GM21786 (cell line): ENCODE results near the gene TMEM150B.

Experiments
- ATAC-seq: cut with Tn5 transposase; IDR thresholded peaks from one replicate; pipeline ENCODE4 v1.9.1; 2021; ENCODE audit not compliant: unreplicated experiment

The TMEM150B gene

DNA sequence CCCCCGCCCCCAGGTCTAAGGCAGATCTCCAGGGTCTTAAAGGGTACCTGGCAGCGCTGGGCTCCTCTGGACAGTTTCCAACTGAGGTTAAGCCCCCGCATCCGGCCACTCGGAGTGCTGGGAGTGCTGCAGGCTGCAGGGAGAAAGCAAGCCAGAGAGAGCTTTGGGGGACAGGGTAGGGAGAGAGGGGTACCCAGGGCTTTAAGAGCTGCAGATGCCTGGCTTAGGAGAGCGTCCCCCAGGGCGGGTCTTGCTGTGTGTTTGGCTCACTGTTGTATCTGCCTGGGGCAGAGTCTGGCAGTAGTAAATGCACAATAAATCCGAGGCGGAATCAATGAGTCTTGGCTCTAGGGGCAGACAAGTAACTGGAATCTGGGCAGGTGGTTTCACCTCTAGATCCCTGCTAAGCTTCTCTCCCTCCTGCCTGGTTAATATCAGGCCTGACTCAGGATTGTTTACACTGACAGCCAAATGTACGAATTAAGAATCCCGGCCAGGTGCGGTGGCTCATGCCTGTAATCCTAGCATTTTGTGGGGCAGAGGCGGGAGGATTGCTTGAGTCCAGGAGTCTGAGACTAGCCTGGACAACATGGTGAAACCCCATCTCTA is 30.2 kb upstream of the TMEM150B start:
- no peak for ATAC-seq

DNA sequence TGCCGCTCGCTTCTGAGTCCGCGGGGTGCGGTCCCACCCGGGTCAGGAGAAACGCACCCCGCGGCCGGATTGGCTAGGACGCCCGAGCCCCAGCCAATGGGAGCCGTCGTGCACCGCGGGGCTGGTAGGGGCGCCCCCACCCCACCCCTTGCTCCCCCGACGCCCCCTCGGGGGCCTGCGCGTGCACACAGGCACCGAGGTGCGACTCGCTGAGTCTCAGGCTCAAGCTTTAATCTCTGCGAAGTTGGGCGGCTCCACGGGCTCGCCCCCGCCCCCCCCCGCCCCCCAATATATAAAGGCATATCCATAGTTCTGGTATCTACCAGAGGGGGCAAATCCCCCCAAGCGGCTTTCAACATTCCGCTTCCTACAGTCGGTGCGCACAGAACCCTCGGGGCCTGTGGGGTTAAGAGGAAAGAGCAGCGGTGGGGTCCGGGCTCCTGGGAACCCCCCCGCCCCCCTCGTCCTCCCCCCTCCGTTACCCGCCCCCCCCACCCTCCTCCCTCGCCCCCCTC is 29.6 kb upstream of the TMEM150B start, which contains the start of gene COX6B2:
Gene COX6B2, minus strand, starts transcription at position 22 of the 515 bp plus-strand sequence. CDS start 198 bp downstream, outside the sequence.
- no peak for ATAC-seq

DNA sequence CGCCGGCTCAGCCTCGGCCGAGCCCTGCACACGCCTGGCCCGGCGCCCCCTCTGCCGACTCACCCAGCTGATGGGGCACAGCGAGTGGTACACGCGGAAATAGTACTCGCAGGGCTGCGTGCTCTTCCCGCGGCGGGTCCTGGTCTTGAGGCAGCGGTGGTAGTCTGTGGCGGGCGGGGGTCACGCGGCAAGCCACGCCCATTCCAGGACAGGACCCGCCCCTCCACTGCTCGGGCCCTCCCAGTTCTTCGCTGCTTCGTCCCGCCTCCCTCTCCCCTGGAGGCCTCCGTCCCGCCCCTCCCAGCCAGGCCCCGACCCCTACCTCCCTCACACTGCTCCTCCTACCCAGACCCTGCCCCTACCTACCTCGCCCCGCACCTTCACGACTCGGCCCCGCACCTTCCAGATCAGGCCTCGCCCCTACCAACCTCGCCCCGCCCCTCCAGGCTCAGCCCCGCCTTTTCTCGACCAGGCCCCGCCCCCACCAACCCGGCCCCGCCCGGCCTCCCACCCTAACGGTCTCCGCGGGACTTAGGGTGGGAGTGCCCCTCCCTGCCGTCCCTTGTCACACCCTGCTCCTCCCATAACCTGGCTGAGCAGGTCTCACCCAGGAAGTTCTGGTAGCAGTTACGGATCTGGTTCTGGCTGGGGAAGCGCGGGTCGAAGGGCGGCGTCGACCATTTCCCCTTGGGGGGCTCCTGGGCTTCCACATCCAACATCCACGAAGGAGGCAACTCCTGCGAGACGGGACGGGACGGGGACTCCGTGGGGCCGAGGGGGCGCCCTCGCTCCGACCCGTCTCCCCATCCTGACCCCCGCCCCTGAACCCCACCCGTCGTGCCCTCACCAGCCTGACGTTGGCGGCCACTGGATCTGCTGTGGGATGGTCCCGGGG is 28.9 kb upstream of the TMEM150B start:
- no peak for ATAC-seq

DNA sequence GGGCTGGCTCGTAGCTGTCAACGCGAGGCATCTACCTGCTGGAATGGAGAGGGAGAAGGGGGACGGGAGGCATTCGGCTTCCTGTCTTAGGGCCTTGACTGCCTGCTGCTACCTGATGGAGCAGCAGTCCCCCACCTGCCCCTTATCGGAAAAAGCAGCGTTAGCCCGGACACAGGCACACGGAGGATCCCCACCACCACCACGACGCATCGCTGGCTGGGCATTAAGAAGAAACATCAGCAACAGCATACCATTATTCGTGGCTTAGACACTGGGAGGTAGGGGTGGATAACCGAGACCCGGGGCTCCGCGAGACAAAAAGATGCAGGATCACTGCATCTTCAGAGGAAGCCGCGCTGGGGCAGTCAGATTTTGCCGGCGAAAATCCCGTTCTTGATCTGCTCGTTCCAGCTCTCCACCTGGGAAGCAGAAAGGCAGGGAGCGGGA is 28.2 kb upstream of the TMEM150B start:
- ATAC-seq = no peak

DNA sequence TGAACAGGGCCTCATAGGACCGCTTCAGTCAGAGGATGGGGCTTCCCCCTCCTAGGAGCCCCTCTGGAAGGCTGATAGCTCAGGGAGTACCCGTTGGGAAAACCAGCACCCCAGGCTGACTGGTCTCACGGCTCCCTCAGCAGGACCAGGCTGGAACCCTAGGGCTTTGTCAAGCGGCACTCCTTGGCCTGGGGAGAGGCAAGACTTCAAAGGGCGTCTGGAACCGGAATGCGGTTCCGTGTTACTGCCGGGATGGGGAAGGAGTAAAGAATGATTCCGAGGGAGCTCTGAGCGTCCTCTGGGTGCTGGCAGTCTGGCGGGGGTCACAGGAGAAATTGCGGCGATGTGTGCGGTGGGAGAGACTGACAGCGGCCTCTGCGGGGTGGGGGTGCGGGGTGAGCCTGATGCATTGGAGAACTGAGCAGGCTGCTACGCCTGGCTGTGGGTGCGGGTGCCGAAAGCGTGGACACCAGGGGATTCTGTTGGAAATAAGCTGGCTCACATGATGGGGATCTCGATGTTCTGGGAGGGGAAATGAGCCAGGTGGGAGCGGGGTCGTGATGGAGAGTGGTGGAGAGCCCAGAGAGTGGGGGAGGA is 27.5 kb upstream of the TMEM150B start:
- ATAC-seq = no peak

DNA sequence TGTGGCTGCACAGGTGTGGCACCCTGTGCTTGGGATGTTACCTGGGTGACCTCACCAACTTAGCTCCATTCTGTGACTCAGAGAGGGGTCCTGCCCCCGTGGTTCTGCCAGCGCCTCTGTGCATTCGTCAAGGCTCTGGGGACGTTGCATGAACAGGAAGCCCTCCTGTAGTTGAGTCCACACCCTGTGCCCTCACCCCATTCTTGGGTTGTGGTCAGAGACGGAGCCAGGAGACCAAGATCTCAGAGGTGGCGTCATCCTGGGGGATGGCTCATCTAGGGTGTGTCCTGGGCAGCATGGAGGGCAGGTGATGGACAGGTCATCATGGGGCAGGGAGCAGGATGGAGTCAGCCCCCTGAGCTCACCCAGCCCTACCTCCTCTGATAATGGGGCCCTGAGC is 26.9 kb upstream of the TMEM150B start:
- no peak for ATAC-seq

DNA sequence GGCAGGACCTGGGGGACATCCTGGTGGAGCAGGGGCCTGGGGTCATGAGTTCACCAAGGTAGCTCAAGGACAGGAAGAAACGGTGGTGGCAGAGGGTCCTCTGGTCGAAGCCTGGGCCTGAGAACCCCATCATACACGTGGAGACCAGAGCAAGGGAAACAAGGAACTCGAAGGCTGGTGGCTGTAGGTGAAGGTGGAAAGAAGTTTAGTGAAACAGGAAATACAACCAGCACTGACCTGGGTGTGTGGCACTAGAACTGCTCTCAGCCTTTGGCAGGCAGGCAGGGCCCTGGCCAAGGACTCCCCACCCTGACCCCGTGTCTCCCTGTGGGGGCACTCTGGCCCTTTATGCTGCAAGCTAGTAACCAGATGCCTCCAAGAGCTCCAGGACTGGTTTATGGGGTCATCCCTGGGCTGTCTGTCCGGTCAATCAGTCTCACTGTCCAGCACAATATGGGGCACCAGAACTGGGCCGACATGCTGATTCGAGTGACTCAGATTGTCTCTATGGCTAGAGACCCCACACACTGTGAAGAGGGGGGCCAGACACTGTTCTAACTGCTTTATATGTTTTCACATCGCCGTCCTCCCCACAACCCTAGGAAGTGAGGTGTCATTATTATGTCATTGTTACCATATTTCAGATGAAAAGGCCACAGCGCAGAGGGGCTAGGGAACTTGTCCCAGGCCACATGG is 25.6 kb upstream of the TMEM150B start:
- no peak for ATAC-seq

DNA sequence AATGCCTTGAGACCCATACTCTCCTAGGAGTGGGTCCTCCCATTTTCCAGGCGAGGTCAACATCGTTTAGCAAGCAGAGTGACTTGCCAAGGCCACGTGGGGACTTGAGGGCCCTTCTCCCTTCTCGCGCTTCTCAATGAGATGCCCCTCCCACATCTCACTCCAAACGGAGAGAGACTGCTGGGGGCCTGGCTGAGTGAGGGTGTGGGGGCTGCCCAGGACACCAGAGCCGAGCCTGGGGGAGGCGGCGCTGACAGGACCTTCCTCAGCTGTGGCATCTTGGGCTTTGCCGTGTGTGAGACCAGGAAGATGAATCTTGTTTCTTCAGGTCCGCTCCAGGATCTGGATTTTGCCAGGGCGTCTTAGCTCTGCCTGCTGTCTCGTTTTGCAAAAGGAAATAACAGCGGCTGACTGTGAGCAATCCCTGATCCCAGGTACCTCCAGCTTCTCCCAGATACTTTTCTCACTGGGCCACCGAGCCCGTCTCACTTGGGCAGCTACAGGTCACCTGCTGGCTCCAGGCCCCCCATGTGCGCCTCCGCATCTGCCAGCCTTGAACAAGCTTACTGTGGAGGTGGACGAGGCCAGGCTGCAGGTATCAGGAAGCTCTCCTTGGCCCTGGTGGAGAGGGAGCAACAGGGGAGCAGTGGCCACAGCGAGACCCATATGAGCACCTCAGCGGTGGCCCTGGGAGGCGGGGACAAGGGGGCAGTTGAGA is 23.3 kb upstream of the TMEM150B start:
- no peak for ATAC-seq

DNA sequence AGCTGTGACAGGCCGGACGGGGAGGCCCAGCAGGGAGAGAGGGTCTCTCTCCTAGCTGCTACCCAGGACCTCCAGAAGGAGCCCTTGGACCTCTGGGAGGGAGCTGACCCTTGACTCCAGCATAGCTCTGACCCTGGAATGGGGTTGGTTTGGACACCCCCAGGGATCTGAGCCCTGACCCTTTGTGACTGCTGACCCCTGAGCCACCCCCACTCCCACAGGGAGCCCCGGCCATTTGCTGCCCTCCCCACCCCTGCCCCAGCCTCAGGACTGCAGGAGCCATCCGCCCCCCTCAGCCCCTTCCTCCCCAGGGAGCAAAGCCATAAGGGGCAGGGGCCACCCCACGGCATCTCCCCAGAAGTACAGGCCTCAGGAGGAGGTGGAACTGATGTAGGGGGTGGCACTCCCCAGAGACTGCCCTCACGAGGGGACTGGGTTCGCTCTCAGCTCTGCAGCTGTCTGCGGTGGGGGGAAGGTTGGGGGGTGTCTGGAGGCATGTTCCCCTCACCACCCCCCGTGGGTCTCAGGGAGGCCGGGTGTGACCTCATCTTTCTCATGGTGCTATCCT is 22.4 kb upstream of the TMEM150B start:
- no peak for ATAC-seq

DNA sequence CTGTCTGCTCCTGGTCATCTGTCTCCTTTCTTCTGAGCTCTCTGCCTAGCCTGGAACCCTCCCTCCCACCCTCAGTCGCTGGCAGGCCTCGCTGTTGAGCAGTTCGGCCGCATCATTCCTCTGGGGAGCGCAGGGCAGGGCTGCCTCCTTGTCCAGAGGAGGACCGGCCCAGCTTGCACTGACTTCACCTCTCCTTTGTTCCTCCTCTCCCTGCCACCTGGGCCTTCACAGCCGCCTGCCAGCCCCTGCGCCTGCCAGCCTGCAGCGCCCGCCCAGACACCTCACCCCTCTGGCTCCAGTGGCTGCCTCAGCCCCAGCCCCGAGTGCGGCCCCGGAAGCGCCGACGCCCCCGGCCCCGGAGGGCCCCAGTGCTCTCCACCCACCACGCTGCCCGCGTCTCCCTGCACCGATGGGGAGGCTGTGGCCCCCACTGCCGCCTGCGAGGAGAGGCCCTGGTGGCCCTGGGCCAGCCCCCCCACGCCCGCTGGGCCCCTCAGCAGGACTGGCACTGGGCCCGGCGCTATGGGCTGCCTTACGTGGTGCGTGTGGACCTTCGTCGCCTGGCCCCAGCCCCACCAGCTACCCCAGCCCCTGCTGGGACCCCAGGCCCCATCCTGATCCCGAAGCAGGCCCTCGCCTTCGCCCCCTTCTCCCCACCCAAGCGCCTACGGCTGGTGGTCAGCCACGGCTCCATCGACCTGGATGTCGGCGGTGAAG is 21.7 kb upstream of the TMEM150B start:
- ATAC-seq = no peak

DNA sequence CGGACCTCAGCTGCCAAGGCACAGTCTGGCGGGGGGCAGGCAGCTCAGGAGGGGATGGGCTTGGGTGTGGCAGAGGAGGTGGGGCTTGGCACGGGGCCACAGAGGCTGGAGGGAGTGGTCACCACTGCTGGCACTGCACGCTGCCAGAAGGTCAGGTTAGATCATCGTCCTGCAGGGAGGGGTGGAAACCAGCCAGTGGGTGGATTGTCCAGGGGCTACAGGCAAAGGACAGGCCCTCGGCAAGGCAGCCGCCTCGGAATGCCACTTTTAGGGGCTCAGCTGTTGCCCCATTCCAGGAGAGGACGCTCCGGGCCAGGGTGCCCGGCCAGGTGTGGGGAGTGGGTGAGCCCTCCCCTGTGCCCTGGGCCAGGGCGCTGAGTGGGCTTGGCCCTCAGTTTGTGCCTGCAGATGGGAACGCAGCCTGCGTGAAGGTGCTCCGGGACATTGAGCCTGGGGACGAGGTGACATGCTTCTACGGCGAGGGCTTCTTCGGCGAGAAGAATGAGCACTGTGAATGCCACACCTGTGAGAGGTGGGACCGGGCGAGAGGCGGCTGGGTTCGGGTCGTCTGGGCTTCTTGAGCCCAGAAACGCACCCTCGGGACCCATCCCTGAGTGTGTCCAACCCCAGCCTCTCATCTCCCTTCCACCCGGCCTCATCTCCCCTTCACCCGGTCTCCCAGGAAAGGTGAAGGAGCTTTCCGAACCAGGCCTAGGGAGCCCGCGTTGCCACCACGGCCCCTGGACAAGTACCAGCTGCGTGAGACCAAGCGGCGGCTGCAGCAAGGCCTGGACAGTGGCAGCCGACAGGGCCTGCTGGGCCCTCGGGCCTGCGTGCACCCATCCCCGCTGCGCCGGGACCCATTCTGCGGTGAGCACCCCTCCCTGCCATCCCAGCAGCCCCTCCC is 20.9 kb upstream of the TMEM150B start:
- ATAC-seq = no peak

DNA sequence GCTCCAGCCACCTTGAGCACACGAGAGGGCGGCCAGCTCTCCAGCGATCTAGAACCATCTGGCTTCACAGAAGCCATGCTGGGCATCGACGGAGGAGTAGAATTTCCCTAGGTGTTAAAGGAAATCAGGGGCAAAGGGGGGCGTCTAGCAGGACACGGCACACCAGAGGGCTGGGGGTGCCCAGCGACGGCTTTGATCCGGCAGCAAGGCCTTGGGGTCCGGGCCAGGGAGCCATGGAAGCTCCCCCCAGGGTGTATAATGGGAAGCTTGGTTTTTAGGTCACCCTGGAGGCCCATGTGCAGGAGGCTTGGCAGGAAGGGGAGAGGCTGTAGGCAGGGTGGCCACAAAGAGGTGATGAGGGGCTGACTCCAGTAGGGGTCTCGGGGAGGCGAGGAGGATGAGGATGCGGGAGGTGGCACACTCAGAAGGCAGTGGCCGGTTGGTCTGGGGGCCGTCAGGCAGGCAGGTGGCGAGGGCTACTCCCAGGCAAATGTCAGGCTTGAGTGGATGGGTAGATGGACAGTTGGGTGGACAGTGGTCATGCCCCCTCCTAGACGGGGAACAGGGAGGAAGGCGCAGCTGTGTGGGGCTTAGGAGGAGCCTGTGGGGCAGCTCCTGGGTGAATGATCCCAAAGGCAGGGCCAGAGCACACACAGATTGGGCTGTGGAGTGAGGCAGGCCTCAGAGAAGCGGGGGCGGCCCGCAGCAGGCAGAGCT is 20.1 kb upstream of the TMEM150B start:
- ATAC-seq = no peak

DNA sequence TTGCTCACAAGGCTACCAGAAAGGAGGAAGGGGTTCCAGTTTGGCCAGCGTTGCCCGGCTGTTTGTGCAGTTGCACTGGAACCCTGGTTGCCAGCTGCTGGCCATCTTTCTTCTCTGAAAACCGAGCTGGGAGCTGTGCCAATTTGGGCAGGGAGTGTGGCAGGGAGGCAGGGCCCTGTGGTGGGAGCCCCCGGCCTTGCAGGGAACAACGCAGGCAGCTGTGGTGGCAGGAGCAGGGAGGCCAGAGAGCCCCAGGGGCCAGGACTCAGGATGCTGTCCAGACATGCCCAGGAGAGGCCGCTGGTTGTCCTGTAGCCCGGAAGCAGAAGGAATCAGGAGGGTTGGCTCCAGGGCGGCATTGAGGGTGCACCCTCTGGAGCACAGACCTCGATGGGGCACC is 19.3 kb upstream of the TMEM150B start:
- ATAC-seq = no peak

DNA sequence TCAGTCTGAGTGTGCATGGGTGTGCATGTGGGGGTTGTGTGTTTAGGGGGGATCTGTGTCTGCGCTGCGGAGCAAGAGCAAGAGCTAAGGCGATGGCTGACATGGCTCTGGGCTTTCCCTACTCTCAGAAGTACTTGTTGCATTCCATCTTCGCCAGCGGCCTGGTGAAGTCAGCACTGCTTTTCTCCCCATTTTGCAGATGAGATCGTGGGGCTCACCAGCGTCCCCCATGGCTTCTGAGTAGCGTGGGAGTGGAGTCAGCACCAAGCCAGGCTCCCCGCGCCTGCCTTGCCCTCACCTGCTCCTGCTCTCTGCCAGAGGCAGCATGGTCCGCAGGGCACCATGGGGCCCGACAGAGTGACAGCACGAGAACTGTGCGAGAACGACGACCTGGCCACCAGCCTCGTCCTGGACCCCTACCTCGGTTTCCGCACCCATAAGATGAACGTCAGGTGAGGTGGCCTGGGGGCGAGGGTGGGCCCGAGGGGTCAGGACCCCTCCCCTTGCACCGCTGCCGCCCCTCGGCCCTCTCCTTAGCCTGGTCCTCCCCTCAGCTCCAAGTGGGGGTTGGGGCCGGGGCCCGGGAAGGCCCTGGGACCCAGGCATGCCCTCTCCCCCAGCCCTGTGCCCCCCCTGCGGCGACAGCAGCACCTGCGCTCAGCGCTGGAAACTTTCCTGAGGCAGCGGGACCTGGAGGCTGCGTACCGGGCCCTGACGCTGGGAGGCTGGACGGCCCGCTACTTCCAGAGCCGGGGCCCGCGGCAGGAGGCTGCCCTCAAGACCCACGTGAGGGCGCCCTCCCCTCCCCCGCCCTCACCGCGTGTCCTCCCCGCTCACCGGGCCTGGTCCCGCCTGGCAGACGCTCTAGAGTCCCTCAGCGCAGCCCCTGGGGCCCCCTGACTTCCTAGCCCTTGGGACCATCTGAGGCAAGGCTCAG is 16.7 kb upstream of the TMEM150B start:
- no peak for ATAC-seq

DNA sequence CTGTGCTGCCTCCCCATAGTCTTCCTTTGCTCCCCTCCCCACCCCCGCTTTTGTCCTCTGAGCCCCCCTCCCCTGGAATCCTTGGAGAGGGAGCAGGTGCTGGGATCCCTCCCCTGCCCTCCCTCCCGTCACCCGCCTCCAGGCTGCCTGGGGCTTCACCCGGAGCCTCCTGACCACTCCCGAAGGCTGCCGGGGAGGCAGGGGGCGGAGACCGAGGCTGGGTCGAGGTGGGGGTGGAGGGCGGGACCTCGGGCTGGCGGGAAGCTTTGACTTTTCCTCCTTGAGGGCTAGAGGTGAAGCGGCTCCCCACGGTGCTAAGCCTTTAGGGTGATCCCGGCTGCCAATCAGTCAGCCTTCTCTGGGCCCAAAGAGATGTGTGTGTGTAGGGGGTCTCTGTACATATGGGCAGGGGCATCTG is 16.0 kb upstream of the TMEM150B start:
- ATAC-seq = no peak

DNA sequence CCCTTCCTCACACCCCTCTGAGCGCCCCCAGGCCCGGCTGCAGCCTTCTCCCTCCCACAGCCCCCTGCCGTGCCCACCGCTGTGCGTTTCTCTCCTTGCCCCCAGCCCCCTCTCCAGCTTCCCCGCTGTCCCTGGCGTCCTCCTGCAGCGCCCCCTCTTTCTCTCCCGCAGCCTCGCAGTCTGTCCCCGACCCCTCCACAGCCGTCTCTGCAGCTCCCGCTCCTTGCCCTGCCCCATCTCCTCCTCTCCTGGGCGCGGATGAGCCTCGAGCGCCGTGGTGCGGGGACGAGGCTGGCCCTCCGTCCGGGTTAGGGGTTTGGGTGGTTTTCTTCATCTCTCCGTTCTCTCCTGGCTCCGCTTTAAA is 15.6 kb upstream of the TMEM150B start:
- no peak for ATAC-seq
